GM18951 (cell line): ENCODE data around the gene CPPED1.

Source experiments
- POLR2A ChIP-seq: IDR thresholded peaks from 4 replicates; pipeline ENCODE4 v1.6.1; 2011; ENCODE audit warnings: mild to moderate bottlenecking; ENCODE audit not compliant: insufficient read length, insufficient read depth; ENCODE audit errors: extremely low read depth
- in situ Hi-C: fragments of 300-500 bp; cut with MboI; formaldehyde crosslinking; loops from one replicate; pipeline ENCODE4 v1.12.0; 2022; ENCODE audit warnings: low sequenced_read_pairs, mixed read lengths, inconsistent platforms; ENCODE audit not compliant: unreplicated experiment

The CPPED1 gene

DNA sequence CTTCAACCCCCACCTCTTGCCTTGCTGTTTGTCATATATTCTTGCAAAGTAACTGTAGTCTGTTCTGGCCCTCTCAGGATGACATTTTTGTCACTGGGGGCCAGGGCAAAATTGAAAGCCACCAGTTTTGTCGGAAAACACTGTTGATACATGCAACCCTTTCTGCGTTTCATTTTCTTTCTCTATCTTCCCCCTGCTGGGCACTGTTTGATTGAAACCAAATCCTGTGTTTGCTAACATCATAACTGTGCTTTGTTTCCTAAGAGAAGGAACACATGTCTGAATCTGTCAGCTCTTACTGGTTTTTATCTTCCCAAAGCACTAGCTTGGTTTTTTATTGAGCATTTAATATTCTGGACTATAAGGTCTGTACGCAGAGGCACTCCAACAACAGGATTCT lies 11.7 kb upstream of the CPPED1 start:
- in situ Hi-C loops = loop anchor here (25.0 kb wide), 1 partner anchor 728 kb away; no protein-coding TSS in a partner anchor
- TF ChIP-seq POLR2A = no peak

DNA sequence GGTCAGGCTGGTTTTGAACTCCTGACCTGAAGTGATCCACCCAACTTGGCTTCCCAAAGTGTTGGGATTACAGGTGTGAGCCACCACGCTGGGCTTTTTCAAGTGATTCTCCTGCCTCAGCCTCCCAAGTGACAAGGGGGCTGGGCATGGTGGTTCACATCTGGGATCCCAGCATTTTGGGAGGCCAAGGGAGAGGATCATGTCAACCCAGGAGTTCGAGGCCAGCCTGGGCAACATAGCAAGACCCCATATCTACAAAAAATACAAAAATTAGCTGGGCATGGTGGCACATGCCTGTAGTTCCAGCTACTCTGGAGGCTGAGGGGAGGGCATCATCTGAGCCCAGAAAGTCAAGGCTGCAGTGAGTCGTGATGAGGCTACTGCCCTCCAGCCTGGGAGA lies 10.0 kb upstream of the CPPED1 start:
- in situ Hi-C loops = loop anchor here (25.0 kb wide), 1 partner anchor 726 kb away; no protein-coding TSS in a partner anchor

DNA sequence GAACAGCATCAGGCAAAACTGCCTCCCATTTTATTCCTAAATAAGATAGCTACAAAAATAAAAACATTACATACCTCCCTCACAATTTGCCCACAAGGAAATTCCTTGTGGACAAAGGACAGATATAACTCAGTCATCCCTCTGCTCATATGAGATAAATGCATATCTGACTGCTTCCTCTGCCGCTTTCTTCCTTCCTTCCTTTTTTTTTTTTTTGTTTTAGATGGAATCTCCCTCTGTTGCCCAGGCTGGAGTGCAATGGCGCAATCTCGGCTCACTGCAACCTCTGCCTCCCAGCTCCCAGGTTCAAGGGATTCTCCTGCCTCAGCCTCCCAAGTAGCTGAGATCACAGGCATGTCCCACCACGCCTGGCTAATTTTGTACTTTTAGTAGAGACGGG lies 9.6 kb upstream of the CPPED1 start:
- in situ Hi-C loops = loop anchor here (25.0 kb wide), 1 partner anchor 726 kb away; no protein-coding TSS in a partner anchor

DNA sequence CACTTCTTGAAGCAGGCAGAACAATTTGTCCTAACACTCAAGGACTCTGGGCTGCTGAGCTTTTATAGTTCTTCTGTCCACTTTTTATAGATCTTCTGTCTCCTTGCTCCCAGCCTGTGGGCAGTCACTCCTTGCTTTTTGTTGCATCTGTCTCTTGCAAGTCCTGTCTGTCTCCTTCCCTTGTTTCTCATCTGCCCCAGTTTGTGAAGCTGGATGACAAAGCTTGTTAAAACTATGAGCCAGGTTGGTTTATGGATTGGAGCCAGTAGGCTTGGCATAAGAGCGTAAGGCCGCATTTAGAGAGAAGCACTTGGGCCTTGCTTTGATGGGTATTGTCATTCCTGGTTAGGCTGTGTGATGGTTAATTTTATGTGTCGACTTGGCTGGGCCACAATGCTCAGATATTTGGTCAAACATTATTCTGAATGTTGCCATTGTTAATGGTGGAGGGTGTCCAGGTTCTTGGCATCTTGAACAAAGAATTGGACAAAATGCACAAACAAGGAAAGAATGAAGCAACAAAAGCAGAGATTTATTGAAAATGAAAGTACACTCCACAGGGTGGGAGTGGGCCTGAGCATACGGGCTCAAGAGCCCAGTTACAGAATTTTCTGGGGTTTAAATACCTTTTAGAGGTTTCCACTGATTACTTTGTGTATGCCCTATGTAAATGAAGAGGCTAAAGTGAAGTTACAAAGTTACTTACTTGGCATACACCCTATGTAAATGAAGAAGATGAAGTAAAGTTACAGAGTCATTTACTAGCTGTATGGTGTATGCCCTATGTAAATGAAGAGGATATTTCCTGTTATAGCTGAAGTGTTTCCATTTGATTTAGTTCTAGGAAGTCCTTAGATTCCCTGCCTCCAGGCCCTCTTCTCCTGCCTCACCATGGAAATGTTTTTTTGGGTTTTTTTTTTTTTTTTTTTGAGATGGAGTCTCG lies 8.0 kb upstream of the CPPED1 start:
- TF ChIP-seq POLR2A = no peak
- in situ Hi-C loops = loop anchor here (25.0 kb wide), 1 partner anchor 724 kb away; no protein-coding TSS in a partner anchor

DNA sequence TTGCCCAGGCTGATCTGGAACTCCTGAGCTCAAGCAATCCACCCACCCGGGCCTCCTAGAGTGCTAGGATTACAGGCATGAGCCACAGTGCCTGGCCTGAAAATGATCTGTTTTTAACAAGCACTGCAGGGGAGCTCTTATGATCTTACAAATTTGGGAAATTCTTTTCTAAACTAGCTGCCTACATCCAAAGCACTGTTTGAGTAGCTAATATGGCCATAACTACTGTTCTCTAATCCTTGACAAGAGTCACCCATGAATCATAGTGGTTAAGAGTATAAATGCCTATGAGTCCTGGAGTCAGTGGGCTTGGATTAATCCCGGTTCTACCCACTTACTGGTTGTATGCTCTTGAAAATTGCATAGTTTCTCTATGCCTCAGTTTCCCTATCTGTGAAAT lies 1.4 kb upstream of the CPPED1 start:
- no peak for TF ChIP-seq POLR2A
- in situ Hi-C loops = loop anchor here (25.0 kb wide), 1 partner anchor 718 kb away; no protein-coding TSS in a partner anchor

DNA sequence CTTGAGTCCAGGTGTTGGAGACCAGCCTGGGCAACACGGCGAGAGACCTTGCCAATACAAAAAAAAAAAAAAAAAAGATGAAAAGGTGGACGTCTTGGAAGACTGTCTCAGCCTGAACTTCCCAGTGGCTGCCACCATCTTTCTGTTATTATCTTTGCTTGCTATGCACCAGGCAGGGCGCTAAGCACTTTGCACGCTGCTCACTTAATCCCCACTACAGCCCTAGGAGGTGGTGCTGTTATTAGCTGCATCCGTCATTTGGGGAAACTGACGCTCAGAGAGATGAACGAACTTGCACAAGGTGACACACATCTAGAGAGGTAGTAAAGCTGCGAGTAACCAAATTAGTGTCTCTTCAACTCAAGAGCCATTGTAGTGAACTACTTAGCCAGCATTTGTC lies 708 bp upstream of the CPPED1 start:
- in situ Hi-C loops = loop anchor here (25.0 kb wide), 1 partner anchor 717 kb away; no protein-coding TSS in a partner anchor

DNA sequence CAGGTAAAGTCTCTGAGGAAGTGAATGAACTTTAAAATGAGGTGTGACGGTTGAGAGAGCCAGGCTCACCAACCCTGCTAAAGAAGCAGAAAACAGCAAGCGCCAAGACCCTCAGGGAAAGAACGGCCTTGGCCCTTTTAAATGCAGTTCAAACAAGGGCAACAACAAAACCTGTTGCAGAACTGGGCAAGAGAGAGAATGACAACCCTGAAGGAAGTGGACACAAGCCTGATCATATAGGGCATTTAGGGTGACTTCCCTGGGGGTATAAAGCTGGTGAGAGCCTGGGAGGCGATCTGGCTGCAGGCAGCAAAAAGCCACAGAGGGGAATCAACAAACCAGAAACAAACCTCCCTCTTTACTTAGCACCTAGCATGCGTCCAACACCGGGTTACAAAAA lies 1.0 kb downstream of the CPPED1 start:
- in situ Hi-C loops = loop anchor here (25.0 kb wide), 1 partner anchor 715 kb away; no protein-coding TSS in a partner anchor

More for the DNA sequence above, 708 bp upstream of the CPPED1 start:
- no peak for TF ChIP-seq POLR2A

DNA sequence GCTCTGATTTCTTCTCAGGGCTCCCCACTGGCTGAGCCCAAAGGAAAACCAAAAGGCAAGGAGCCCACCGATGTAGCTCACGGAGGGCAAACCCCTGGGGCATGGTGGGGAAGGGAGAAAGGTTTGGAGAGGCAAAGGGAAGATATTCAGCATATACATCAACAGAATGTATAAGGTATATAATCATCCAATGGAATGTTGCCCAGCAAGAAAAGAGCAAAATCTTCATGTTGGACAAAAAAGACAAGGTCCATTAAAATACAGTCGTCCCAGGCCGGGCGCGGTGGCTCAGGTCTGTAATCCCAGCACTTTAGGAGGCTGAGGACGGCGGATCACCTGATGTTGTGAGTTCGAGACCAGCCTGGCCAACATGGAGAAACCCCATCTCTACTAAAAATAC lies 1.6 kb downstream of the CPPED1 start:
- TF ChIP-seq POLR2A = no peak
- in situ Hi-C loops = loop anchor here (25.0 kb wide), 1 partner anchor 715 kb away; no protein-coding TSS in a partner anchor

More for the DNA sequence above, 1.0 kb downstream of the CPPED1 start:
- no peak for TF ChIP-seq POLR2A

DNA sequence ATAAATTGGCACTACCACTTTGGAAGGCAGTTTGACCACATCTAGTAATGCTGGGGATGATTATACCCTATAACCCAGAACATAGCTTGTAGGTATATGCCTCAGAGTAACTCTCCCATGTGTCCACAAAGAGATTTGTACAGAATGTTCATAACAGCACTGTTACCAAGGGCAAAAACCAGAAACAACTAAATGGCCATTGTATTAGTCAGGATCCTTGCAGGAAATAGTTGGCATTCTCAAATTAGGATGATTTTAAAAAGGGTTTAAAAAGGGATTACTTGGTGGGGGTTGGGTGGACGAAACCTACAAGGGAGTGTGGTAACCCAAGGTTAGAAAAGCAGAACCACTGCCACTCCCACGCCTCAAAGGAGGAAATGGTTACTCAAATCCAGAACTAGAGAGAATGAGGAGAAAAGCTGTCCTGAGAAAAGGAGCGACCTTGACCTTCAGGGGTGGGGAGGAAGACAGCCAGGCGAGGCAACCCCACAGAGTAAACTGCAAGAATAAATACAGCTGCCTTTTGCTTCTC lies 2.1 kb downstream of the CPPED1 start:
- in situ Hi-C loops = loop anchor here (25.0 kb wide), 1 partner anchor 714 kb away; no protein-coding TSS in a partner anchor
- TF ChIP-seq POLR2A = no peak

DNA sequence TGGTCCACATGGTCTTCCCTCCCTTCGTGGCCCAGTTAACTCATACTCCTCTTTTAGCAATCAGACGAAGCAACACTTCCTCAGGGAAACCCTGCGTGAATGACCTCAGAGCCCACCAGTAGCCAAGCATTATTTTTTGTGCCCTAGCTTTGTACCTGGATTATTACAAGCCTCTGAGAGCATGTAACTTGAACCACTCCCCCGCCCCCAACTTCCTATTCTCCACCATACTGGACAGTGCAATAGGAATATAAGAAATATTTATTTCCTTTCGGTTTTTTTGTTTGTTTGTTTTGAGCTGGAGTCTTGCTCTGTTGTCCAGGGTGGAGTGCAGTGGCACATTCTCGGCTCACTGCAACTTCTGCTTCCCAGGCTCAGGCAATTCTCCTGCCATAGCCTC lies 2.9 kb downstream of the CPPED1 start:
- in situ Hi-C loops = loop anchor here (25.0 kb wide), 1 partner anchor 714 kb away; no protein-coding TSS in a partner anchor
- no peak for TF ChIP-seq POLR2A

DNA sequence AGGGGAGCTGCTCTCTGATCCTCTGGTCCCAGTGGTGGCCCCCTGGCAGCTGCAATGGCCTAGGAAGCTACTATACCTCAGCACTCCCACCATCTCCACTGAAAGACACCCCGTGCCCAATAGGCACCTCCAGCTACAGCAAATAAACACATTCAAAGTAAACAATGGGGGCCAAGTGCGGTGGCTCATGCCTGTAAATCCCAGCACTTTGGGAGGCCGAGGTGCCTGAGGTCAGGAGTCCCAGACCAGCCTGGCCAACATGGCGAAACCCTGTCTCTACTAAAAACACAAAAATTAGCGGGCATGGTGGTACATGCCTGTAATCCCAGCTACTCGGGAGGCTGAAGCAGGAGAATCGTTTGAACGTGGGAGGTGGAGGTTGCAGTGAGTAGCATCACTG lies 3.7 kb downstream of the CPPED1 start:
- in situ Hi-C loops = loop anchor here (25.0 kb wide), 1 partner anchor 713 kb away; no protein-coding TSS in a partner anchor

DNA sequence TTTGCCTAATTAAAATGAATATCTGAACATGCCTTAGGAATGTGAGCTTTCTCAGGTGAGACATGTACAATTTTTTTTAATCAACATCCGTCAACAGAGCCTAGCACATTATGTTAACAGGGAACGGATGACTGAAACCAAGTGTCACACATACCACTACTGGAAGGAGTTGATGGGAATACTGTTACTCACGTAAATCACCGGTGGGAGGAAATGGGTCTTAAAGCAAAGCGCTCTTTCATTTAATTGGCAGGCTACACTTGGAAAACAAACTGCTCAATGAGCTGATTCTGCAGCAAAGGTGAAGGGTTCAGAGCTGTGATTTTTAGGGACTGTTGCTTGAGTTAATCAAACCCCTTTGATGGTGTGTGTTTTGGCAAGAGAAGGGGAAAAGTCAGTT lies 4.8 kb downstream of the CPPED1 start:
- in situ Hi-C loops = no loop called here
- no peak for TF ChIP-seq POLR2A

DNA sequence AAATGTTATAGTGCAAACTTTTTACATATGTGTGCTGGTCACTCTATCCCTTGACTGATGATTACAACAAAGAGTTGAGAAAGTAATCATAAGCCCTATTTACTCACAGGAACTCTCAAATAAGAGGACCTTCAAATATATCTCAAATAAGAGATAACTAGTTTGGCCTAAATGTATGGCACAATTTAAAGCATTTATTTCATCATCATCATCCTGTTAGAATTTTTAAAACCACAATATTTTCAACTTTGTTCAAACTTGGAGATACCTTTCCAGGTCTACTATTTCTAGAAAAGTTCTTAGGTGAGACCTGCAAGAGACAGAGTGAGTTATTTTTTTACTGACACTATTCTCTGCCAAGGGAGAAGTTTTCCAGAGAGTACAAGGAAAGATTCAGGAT lies 5.5 kb downstream of the CPPED1 start:
- in situ Hi-C loops = no loop called here

DNA sequence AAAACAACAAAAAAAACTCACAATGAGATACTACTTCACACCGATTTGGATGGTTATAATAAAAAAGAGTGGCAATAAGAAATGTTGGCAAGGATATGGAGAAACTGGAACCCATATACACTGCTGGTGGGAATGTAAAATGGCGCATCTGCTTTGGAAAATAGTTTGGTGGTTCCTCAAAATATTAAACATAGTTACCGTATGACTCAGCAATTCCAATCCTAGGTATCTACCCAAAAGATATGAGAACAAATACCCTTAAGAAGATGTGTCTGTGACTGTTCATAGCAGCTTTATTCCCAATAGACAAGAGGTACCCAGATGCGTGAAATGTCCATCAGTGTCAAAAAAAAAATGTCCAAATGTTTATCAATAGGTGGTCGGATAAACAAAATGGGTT lies 7.2 kb downstream of the CPPED1 start:
- in situ Hi-C loops = no loop called here
- no peak for TF ChIP-seq POLR2A

More for the DNA sequence above, 5.5 kb downstream of the CPPED1 start:
- no peak for TF ChIP-seq POLR2A
